HCT116 (cell line): ENCODE data around the gene HBE1. TPM values are rescaled to one million over a fixed set of nuclear protein-coding genes. Genes with fewer than 3 reads are reported as not detected.

Source experiments
- ATAC-seq: fragments of 200-7000 bp; cut with Tn5 transposase; 2 replicates; pipeline ENCODE4 v1.9.1; 2020; ENCODE audit warnings: mild to moderate bottlenecking, moderate library complexity
- BruUV-seq: library from RNA; stranded (reverse); fragments of 400-500 nt; replicated peaks from 2 replicates; lab custom pipeline; 2021; lab: Mats Ljungman, UMichigan
- CTCF ChIA-PET: fragments of 300-600 bp; sonication (Branson Sonifier 250); formaldehyde crosslinking; loops from one replicate; lab custom pipeline; 2021; ENCODE audit warnings: antibody characterized with exemption; lab: Charles Lee
- POLR2A ChIA-PET: fragments of 300-600, 350-600 bp; sonication (Branson Sonifier 250); formaldehyde crosslinking; loops from one replicate; lab custom pipeline; 2021; ENCODE audit warnings: antibody characterized with exemption; lab: Charles Lee
- RAD21 ChIA-PET, 2 experiments: fragments of 300-600 bp; sonication (Branson Sonifier 250); formaldehyde crosslinking; loops; one replicate each; lab custom pipeline; 2023; ENCODE audit warnings: low total read pairs in 2 of 2; ENCODE audit not compliant: uncharacterized antibody in 2 of 2, unreplicated experiment in 2 of 2, low non-redundant PET in 1 of 2; lab: Charles Lee
- DNase-seq: peaks from one replicate; pipeline ENCODE4 v3.0.0-alpha.2; 2010; ENCODE audit warnings: low read depth, low spot score
- H2AFZ ChIP-seq: fragments of 200-600 bp; shearing (Covaris generic), sonication (generic); 2 replicates; pipeline ENCODE4 v1.6.1; 2017; ENCODE audit warnings: low read depth, mixed run types, mixed read lengths, antibody characterized with exemption, low read length; ENCODE audit not compliant: poor library complexity, severe bottlenecking
- H3K27ac ChIP-seq: 2 replicates; pipeline ENCODE4 v1.5.1; 2012; ENCODE audit warnings: low read depth, low read length
- H3K27me3 ChIP-seq: fragments of 200-600 bp; sonication (generic); 2 replicates; pipeline ENCODE4 v1.6.1; 2016; ENCODE audit warnings: mixed run types, low read length, mixed read lengths; ENCODE audit not compliant: insufficient read depth
- H3K36me3 ChIP-seq, 2 experiments: fragments of 200-500 bp in 1 of 2; fragments of 200-600 bp in 1 of 2; sonication (Bioruptor generic) in 1 of 2; sonication (generic) in 1 of 2; 2 replicates each; pipeline versions ENCODE4 v1.5.1 to v1.6.1; 2014 to 2016; ENCODE audit warnings: low read length in 2 of 2, inconsistent platforms in 1 of 2, mixed read lengths in 1 of 2, mixed run types in 1 of 2; ENCODE audit not compliant: insufficient read depth in 2 of 2, control insufficient read depth in 1 of 2
- H3K4me1 ChIP-seq, 2 experiments: fragments of 200-600 bp in 1 of 2; sonication (generic) in 1 of 2; 2 replicates each; pipeline versions ENCODE4 v1.5.1 to v1.6.1; 2012 to 2017; ENCODE audit warnings: low read length in 2 of 2, inconsistent platforms in 1 of 2, mild to moderate bottlenecking in 1 of 2, mixed read lengths in 1 of 2, mixed run types in 1 of 2, moderate library complexity in 1 of 2; ENCODE audit not compliant: insufficient read depth in 2 of 2, control insufficient read depth in 1 of 2
- H3K4me2 ChIP-seq: fragments of 200-600 bp; sonication (generic); 2 replicates; pipeline ENCODE4 v1.6.1; 2017; ENCODE audit warnings: mixed run types, low read length, mixed read lengths
- H3K4me3 ChIP-seq, 2 experiments: fragments of 200-600 bp in 1 of 2; sonication (generic) in 1 of 2; replicated peaks in 1 of 2; 2 replicates each; pipeline ENCODE4 v1.5.1; 2011 to 2016; ENCODE audit warnings: low read length in 2 of 2, control low read depth in 1 of 2, low read depth in 1 of 2, mild to moderate bottlenecking in 1 of 2, mixed read lengths in 1 of 2, mixed run types in 1 of 2
- H3K79me2 ChIP-seq: fragments of 200-600 bp; sonication (generic); 2 replicates; pipeline ENCODE4 v1.6.1; 2017; ENCODE audit warnings: mild to moderate bottlenecking, mixed run types, low read length, moderate library complexity, mixed read lengths; ENCODE audit not compliant: insufficient read depth
- H3K9ac ChIP-seq: fragments of 200-600 bp; sonication (generic); 2 replicates; pipeline ENCODE4 v1.6.1; 2016; ENCODE audit warnings: low read length, mixed read lengths
- H3K9me2 ChIP-seq: fragments of 200-600 bp; sonication (generic), shearing (Covaris generic); 2 replicates; pipeline ENCODE4 v1.6.1; 2017; ENCODE audit warnings: mixed run types, mild to moderate bottlenecking, moderate library complexity; ENCODE audit not compliant: insufficient read depth
- H3K9me3 ChIP-seq, 2 experiments: fragments of 200-500 bp in 1 of 2; fragments of 200-600 bp in 1 of 2; sonication (Bioruptor generic) in 1 of 2; sonication (generic) in 1 of 2; 2 replicates each; pipeline ENCODE4 v1.6.1; 2014 to 2017; ENCODE audit warnings: low read length in 2 of 2, mixed read lengths in 2 of 2, inconsistent platforms in 1 of 2, low read depth in 1 of 2, mild to moderate bottlenecking in 1 of 2, mixed run types in 1 of 2, moderate library complexity in 1 of 2; ENCODE audit not compliant: control insufficient read depth in 1 of 2, insufficient read depth in 1 of 2
- H4K20me1 ChIP-seq: fragments of 200-600 bp; sonication (generic), shearing (Covaris generic); 2 replicates; pipeline ENCODE4 v1.6.1; 2017; ENCODE audit warnings: mixed run types, mild to moderate bottlenecking, moderate library complexity; ENCODE audit not compliant: insufficient read depth
- CBX3 ChIP-seq: IDR thresholded peaks from 2 replicates; pipeline ENCODE4 v1.6.1; 2012; ENCODE audit warnings: low read depth
- CEBPB ChIP-seq: IDR thresholded peaks from 2 replicates; pipeline ENCODE4 v1.6.1; 2012; ENCODE audit warnings: low read depth
- EGR1 ChIP-seq: IDR thresholded peaks from 2 replicates; pipeline ENCODE4 v1.6.1; 2012; ENCODE audit warnings: low read depth
- ELF1 ChIP-seq: IDR thresholded peaks from 2 replicates; pipeline ENCODE4 v1.6.1; 2012; ENCODE audit warnings: low read depth, borderline replicate concordance
- EZH2 ChIP-seq: fragments of 200-600 bp; sonication (generic); IDR thresholded peaks from 2 replicates; pipeline ENCODE4 v1.6.1; 2017; ENCODE audit warnings: antibody characterized with exemption, mixed run types
- JUND ChIP-seq: IDR thresholded peaks from 2 replicates; pipeline ENCODE4 v1.6.1; 2012
- POLR2A ChIP-seq: IDR thresholded peaks from 2 replicates; pipeline ENCODE4 v1.7.0; 2011; ENCODE audit warnings: borderline replicate concordance; ENCODE audit not compliant: insufficient read depth, insufficient read length; ENCODE audit errors: extremely low read depth
- RAD21 ChIP-seq: IDR thresholded peaks from 2 replicates; pipeline ENCODE4 v1.6.1; 2012; ENCODE audit warnings: low read depth, mild to moderate bottlenecking
- SIN3A ChIP-seq: IDR thresholded peaks from 2 replicates; pipeline ENCODE4 v1.6.1; 2012; ENCODE audit warnings: low read depth
- SP1 ChIP-seq: IDR thresholded peaks from 2 replicates; pipeline ENCODE4 v1.6.1; 2012; ENCODE audit warnings: low read depth
- SRF ChIP-seq: IDR thresholded peaks from 2 replicates; pipeline ENCODE4 v1.6.1; 2012; ENCODE audit warnings: low read depth
- TCF7L2 ChIP-seq: IDR thresholded peaks from 2 replicates; pipeline ENCODE4 v1.7.0; 2011; ENCODE audit warnings: borderline replicate concordance, inconsistent platforms; ENCODE audit not compliant: insufficient read depth, insufficient read length; ENCODE audit errors: extremely low read depth
- YY1 ChIP-seq: IDR thresholded peaks from 2 replicates; pipeline ENCODE4 v1.6.1; 2011; ENCODE audit warnings: low read length, low read depth, moderate library complexity, mild to moderate bottlenecking; ENCODE audit not compliant: insufficient replicate concordance; ENCODE audit errors: extremely low read depth
- ZFX ChIP-seq: fragments of 450-650 bp; IDR thresholded peaks from 2 replicates; pipeline ENCODE4 v1.6.1; 2017
- ZNF274 ChIP-seq: fragments of 200-500 bp; sonication (Bioruptor generic); IDR thresholded peaks from 2 replicates; pipeline ENCODE4 v1.6.1; 2014; ENCODE audit warnings: mild to moderate bottlenecking, low read depth, low read length, inconsistent platforms
- intact Hi-C: fragments of 100-400 bp; cut with micrococcal nuclease; formaldehyde crosslinking; loops from 2 replicates; pipeline ENCODE4 v1.10.0; 2022
- total RNA-seq: library from RNA; stranded (reverse); gene quantifications from one replicate; pipeline ENCODE4 v1.2.1, GENCODE V29; 2021; ENCODE audit not compliant: unreplicated experiment
- TF ChIP-seq, protein P1 (sequence below): IDR thresholded peaks from 2 replicates; pipeline ENCODE4 v1.6.1; 2012
- TF ChIP-seq, protein P2 (sequence below): IDR thresholded peaks from 2 replicates; pipeline ENCODE4 v1.6.1; 2011; ENCODE audit warnings: mild to moderate bottlenecking, low read length, moderate library complexity; ENCODE audit not compliant: insufficient replicate concordance; ENCODE audit errors: extremely low read depth
- TF ChIP-seq, protein P3 (sequence below): IDR thresholded peaks from 2 replicates; pipeline ENCODE4 v1.6.1; 2012

HBE1 gene
- total RNA-seq, 1 experiment from 2014 or later, result 212 TPM

- Histone ChIP-seq H3K9ac (no peak overlapping the region), H3K4me1 (no peaks in the 10 kb centered on the region), H3K9me3 (no peaks in the 10 kb centered on the region), H2AFZ (no peak overlapping the region), H3K27ac (no peak overlapping the region), H3K27me3 (peaks cover 46% of the 10 kb centered on the region), H3K36me3 (no peaks in the 10 kb centered on the region), H3K9me2 (no peaks in the 10 kb centered on the region), H3K79me2 (no peaks in the 10 kb centered on the region), H3K4me3 (no peak overlapping the region), H4K20me1 (no peaks in the 10 kb centered on the region), H3K4me2 (no peak overlapping the region)
- BruUV-seq, result no TSS peak
- RAD21 ChIA-PET, result no interaction called here
- intact Hi-C loops, result no loop called here
- no peak for DNase-seq
- CTCF ChIA-PET, result no interaction called here
- POLR2A ChIA-PET, result no interaction called here
- TF ChIP-seq CBX3, result no peak
- TF ChIP-seq RAD21, result no peak
- TF ChIP-seq, protein P1, sequence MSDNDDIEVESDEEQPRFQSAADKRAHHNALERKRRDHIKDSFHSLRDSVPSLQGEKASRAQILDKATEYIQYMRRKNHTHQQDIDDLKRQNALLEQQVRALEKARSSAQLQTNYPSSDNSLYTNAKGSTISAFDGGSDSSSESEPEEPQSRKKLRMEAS, result no peak
- TF ChIP-seq, protein P2, sequence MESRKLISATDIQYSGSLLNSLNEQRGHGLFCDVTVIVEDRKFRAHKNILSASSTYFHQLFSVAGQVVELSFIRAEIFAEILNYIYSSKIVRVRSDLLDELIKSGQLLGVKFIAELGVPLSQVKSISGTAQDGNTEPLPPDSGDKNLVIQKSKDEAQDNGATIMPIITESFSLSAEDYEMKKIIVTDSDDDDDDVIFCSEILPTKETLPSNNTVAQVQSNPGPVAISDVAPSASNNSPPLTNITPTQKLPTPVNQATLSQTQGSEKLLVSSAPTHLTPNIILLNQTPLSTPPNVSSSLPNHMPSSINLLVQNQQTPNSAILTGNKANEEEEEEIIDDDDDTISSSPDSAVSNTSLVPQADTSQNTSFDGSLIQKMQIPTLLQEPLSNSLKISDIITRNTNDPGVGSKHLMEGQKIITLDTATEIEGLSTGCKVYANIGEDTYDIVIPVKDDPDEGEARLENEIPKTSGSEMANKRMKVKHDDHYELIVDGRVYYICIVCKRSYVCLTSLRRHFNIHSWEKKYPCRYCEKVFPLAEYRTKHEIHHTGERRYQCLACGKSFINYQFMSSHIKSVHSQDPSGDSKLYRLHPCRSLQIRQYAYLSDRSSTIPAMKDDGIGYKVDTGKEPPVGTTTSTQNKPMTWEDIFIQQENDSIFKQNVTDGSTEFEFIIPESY, result no peak
- no peak for TF ChIP-seq SIN3A
- TF ChIP-seq YY1, result no peak
- TF ChIP-seq SRF, result no peak
- TF ChIP-seq EZH2, result no peak
- TF ChIP-seq EGR1, result no peak
- TF ChIP-seq TCF7L2, result no peak
- no peak for TF ChIP-seq POLR2A
- TF ChIP-seq SP1, result no peak
- TF ChIP-seq ZNF274, result no peak
- no peak for TF ChIP-seq ZFX
- TF ChIP-seq ELF1, result no peak
- TF ChIP-seq JUND, result no peak
- no peak for TF ChIP-seq CEBPB
- TF ChIP-seq, protein P3, sequence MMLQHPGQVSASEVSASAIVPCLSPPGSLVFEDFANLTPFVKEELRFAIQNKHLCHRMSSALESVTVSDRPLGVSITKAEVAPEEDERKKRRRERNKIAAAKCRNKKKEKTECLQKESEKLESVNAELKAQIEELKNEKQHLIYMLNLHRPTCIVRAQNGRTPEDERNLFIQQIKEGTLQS, result no peak
- TF ChIP-seq, all 23 proteins: peak for 0
- no peak for ATAC-seq
Observed at GRCh38 chr11:5235364-5236095, 34.2 kb downstream of the HBE1 start.
